Left forelimb (tissue), 1 donor: ENCODE measurements around the gene CSTPP1.

Source experiments
- DNase-seq: peaks from one replicate; pipeline ENCODE4 v3.0.0-alpha.2; 2018; ENCODE audit warnings: low spot score

CSTPP1 gene

DNA sequence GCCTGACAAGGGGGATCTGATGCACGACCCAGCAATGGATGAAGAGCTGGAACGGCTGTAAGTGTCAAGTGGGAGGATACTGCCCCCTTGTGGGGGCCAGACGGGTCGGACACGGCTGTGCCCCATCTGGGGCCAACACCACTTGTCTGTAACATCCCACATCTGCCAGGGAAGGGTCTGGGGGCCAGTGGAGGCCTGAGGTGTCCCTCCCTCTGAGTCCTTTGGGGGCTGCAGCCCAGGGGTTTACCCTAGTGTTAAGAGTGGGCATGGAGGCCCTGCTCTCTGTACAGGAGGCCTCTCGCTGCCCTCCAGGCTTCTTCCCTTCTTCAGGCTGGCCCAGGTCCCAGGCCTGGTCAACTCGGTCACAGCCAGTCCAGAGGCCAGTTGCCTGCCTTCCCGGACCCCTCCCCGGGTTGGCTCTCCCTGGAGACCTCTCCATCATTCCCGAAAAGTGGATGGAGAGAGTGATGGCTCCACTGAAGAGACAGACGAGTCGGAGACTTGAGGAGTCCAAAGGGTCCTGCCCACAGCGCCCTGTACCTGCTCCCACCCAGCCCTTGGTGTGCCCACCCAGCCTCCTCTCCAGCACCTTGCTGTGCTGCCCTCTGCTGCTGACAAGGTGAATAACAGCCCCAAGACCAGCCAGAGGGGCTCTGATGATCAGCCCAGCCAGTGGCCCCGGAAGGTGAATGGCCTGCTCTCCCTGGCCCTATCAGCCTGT lies 224.7 kb downstream of the CSTPP1 start:
- no peak for DNase-seq

DNA sequence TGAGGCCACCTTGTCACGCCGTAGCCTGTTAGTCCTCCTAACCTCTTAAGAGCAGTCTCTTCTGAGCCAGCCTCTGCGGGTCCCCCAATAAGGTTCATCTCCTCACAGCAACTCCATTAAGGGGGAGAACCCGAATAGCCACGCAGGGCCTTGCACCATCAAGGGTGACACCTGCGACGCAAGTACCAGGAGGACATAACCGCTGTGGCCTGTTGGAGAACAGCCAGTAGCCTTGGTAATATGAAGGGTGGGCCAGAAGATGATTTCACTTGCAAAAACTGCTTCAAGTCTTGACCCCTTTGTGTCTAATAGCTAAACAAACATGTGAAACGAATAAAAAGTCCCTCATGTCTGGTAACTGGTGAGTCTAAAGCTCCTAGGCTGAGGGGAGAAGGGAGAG lies 225.3 kb downstream of the CSTPP1 start:
- no peak for DNase-seq

DNA sequence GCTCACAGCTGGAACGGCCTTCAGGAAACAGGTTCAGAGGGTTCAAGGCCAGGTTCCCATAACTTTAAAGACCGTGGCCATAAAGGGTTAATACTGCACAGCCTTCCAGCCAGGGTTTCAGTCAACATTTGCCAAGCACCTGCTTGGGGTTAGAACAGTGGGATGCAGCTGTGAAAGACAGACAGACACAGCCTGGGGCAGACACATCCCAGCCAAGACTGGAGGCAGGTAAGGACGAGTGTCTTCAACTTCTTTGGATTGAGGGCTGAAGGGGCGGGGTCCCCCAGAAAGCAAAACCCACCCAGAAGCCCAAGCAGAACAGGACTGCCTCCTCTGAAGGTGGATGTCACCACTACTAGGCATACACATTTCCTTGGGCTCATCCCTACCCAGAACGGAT lies 225.9 kb downstream of the CSTPP1 start:
- no peak for DNase-seq

- DNase-seq: no peak
Measured at GRCh38 chr11:47163193-47163592, 226.6 kb downstream of the CSTPP1 start.

GRCh38 chr11:47163898-47164297 lies 227.3 kb downstream of the CSTPP1 start:
- DNase-seq: no peak

GRCh38 chr11:47164321-47164720 lies 227.8 kb downstream of the CSTPP1 start:
- DNase-seq: no peak

DNA sequence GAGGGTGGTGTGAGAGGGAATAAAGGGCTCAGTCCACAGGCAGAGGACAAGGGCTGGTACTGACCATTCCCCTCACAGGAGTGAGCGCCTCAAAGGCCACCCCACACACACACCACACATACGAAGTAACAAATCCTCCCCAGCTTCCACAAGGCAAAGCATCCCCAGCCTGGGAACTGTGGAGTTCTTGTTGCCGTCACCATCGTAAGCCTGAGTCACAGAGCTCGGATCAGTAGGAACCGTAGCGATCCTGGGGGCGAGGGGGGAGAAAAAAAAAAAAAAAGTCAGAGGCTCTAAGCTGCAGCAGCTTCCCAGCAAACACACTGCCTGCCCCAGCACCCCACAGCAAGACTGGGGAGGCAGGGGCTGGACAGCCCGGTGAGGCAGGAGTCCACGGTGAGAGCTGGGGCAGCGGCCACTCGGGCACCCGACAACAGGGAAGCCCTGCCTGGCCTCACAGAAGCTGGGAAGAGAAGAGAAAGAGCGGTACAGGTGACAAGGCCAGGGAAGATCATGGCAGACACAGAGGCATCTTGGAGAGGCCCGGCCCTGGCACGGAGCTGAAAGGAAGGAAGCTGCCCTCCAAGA lies 228.8 kb downstream of the CSTPP1 start:
- DNase-seq: no peak

GRCh38 chr11:47166368-47166767 lies 229.8 kb downstream of the CSTPP1 start:
- no peak for DNase-seq

DNA sequence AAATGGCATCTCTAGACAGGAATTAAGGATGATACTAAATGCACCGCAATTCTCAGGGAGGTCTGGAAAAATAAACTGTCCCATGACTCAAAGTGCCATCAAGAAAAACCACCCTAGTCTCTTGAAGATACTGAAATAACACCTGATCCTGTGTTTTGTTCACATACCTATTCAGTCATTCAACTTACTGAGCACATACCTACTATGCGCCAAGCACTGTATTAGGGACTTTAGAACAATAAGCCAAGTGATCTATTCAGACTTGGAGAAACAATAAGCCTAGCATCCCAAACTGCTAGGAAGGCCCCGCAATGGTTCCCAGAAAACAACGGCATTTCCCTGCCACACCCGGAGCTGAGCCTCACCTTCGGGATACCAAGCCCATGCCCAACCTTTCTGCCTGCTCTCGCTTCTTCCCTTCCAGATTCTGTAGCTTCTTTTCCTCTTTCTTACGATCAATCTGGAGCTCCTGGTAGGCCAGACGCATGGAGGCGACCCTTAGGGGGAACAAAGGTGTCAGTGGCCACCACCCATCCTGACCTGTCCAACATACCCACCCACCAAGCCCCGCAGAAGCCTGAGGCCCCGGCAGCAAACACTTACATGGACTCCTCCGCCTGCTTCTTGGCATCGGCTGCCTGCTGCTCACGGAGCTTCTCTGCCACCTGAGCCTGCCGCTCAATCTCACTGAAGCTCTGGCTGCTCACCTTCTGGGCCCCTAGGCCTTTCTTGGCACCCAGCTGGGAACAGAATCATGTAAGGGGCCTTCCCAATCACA lies 234.7 kb downstream of the CSTPP1 start:
- DNase-seq: no peak

- DNase-seq: no peak
Measured at GRCh38 chr11:47171856-47172255, 235.3 kb downstream of the CSTPP1 start.

DNA sequence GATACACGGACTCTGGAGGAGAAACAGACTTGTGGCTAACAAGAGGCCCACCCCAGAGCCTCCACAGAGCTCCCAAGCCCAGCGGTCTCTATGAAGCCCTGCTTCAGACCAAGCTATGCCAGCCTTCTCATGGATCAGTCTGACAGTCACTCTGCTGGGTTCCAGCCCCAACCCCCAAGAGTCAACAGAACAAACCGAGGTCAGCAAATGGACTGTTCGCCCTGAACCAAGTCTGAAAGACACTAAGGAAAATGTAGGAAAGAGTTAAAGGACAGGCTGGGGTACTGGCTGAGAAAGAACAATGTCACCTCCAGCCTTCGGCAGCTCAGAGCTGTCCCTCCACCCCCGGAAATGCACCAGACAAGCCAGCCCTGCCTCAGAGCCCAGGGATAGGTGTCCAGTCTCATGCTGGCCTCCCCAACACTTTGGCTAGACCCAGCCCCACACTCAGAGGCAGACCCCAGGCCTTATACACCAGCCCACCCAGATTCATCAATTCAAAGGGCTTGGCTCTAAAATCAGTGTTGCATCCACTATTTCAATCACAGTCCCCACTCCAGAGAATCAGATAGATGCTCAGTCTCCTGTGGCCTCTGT lies 236.3 kb downstream of the CSTPP1 start:
- DNase-seq: no peak

DNA sequence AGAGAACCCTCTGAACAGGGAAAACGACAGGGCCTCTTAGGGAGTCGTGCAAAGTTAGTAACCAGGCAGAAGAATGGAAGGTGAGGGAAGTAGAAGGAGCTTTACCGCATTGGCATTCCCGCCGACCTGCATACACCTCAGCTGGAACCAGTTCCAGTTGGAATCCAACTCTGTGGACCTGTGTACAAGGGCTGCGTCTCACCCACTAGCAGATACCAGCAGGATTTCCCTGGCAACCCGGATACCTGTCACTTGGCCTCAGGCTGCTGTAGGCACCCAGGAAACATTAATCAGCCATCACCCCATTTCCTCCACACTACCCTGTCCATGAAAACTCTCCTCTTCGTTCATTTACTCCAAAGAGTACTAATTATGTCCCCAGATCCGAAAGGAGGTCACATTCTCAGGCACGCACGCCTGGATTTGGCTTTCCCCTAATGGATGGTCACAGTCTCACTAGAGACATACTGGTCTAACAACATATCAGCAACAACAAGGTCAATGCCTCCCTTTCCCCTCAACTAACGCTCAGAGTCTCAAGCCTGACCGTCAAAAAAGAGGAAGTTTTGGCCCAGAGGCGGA lies 239.3 kb downstream of the CSTPP1 start:
- DNase-seq: no peak

DNA sequence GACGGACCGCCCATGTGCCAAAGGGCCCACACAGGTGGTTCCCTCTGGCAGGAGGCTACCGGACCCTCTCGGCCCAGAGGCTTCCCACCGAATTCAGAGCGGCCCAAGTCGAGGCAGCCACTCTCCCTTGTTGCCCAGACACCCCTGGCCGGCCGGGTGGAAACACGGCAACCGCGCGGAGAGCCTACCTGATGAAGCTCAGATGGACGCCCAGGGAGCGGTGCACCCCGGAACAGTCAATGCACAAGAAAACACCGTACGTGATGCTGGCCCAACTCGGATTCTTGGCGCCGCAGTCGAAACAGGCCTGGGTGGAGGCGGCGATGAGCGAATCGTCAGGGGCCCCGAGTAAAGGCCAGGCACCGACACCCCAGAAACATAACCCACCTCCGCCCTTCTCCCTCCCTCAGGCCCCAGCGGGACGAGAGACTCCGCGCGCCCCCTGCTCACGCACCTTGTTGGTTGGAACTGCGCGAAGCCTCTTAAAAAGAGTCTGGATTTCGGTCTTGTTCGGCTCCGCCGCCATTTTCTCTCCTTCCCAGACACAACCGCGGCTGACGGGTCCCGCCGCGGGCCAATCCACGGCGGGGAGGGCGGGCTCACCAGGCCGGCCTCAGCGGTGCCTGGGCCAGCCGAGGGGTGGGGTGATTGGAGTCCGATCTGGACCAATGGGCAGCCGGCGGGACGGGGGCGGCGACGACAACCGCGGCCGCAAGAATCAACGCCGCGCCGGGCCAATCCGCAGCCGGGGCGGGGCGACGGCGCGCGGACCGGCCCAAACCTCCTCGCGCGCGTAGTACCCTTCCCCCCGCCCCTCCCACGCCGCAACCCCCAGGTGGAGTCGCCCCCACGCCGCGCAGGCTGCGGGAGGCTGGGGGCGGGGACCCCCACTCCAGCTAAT lies 240.0 kb downstream of the CSTPP1 start, which contains the start of gene ARFGAP2:
ARFGAP2 (minus strand) TSS at position 552 of the 901 bp plus-strand sequence; CDS start at position 526, 26 bp downstream.
- DNase-seq: peak; percentile 99

GRCh38 chr11:47177229-47177845 lies 240.8 kb downstream of the CSTPP1 start:
- no peak for DNase-seq

DNA sequence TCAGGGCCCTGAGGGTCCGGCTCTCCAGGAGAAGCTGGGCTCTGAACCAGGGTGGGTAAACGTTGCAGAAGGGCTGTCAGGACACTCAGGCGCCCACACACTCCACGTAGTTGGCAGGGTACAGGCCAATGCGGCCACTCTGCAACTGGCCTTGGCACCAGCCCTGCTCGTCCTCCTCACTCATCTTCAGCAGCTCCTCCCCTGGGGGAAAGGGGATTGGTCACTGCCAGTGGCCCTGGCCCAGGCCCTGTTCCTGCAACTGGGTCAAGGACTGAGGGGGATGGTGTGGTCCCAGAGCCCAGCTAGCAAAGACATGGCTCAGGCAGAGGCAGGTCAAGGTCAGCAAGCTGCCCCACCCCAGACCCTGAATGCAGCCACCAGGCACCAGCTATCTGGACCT lies 241.3 kb downstream of the CSTPP1 start:
- no peak for DNase-seq

DNA sequence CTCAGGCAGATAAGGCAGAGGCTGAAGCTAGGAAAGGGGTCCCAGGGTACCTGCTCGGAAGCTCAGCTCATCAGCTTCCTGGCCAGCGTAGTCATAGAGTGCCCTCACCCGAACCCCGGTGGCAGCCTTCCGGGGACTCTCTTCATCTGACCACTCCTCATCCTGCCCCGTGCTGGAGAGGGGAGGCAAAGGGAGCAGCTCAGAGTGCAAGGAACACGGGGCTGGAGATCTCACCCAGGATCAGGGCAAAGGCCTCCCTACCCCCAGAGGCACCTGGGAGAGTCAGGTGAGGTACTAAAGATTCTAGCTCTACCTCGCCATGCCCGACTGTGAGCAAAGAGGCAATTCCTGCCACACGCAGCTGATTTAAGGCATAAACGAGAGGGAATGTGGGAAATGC lies 241.8 kb downstream of the CSTPP1 start:
- no peak for DNase-seq

- DNase-seq: no peak
Measured at GRCh38 chr11:47178737-47179654, 242.4 kb downstream of the CSTPP1 start.

- DNase-seq: no peak
Measured at GRCh38 chr11:47179655-47179991, 243.1 kb downstream of the CSTPP1 start.

DNA sequence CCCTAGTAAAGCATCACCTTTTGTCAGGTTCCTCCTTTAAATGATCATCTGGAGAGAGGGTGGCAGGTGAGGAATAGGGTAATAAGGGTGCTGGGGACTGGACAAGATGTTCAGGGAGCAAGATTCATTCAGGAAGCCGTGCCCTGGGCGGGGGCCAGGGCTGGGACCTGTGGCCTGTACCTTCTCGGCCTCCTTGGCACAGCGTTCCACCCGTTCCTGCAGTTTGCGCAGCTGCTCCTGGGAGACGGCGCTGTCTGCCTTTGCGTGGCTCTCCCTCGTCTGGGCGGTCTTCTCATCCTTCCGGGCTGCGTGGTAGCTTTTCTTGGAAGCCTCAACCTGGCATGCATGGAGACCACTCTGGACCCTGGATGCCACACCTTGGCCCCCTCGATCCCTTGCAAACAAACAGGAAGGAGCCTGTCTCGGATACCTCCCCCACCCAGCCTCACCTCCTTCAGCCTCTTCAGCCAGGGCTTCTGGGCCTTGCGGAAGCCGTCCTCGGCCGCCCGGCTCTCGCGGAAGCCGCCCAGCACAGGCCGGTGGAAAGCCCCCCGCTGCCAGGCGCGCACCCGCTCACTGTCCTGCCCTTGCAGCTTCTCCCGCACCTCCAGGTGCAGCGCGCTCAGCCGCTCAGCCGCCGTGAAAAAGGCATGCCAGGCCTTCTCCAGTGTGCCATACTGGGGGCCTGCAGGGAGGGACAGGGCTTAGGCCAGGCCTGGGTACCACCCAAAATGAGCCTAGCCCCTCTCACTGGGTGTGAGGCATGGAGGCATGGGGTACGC lies 243.6 kb downstream of the CSTPP1 start:
- no peak for DNase-seq
